HepG2 (cell line): Measurements from ENCODE around the gene LMTK2. TPM values are rescaled to one million over a fixed set of nuclear protein-coding genes. Genes with fewer than 3 reads are reported as not detected.
A peak's percentile ranks its signal among the peaks of the same experiment; 100 is the strongest.

Experiments
- CC2D1A ChIP-seq: sonication (generic); formaldehyde crosslinking; IDR thresholded peaks from 2 replicates; pipeline ENCODE4 v1.8.1; 2023; ENCODE audit warnings: mild to moderate bottlenecking, missing genetic modification reagents
- CENPX ChIP-seq: sonication (generic); formaldehyde crosslinking; IDR thresholded peaks from 2 replicates; pipeline ENCODE4 v1.9.0; 2021; ENCODE audit warnings: mild to moderate bottlenecking, missing genetic modification reagents, moderate library complexity
- ELF4 ChIP-seq: sonication (generic); formaldehyde crosslinking; IDR thresholded peaks from 2 replicates; pipeline ENCODE4 v1.5.0; 2020; ENCODE audit warnings: missing genetic modification reagents, mild to moderate bottlenecking, moderate library complexity, borderline replicate concordance
- MATR3 ChIP-seq: sonication (generic); formaldehyde crosslinking; IDR thresholded peaks from 2 replicates; pipeline ENCODE4 v1.4.0; 2020; ENCODE audit warnings: missing genetic modification reagents
- NPAS2 ChIP-seq: sonication (generic); formaldehyde crosslinking; IDR thresholded peaks from 2 replicates; pipeline ENCODE4 v1.8.0; 2022; ENCODE audit warnings: mild to moderate bottlenecking, missing genetic modification reagents, borderline replicate concordance
- POLR2A ChIP-seq, 2 experiments: IDR thresholded peaks; 2 replicates each; pipeline ENCODE4 v1.6.1; 2011; ENCODE audit warnings: low read depth in 2 of 2, low read length in 2 of 2, mild to moderate bottlenecking in 1 of 2, moderate library complexity in 1 of 2; ENCODE audit not compliant: insufficient read depth in 1 of 2
- TBL1XR1 ChIP-seq: fragments of 150-350 bp; IDR thresholded peaks from 2 replicates; pipeline ENCODE4 v1.6.1; 2014; ENCODE audit warnings: borderline replicate concordance, low read length; ENCODE audit not compliant: partially characterized antibody
- TOPORS ChIP-seq: sonication (generic); formaldehyde crosslinking; IDR thresholded peaks from 2 replicates; pipeline ENCODE4 v1.8.0; 2023; ENCODE audit warnings: mild to moderate bottlenecking, missing genetic modification reagents
- ZNF251 ChIP-seq: sonication (generic); formaldehyde crosslinking; IDR thresholded peaks from 2 replicates; pipeline ENCODE4 v1.9.0; 2021; ENCODE audit warnings: mild to moderate bottlenecking, missing genetic modification reagents
- ZNF296 ChIP-seq: sonication (generic); formaldehyde crosslinking; conservative IDR thresholded peaks from 2 replicates; pipeline ENCODE4 v1.5.0; 2020; ENCODE audit warnings: mild to moderate bottlenecking, missing genetic modification reagents
- ZNF451 ChIP-seq: sonication (generic); formaldehyde crosslinking; IDR thresholded peaks from 2 replicates; pipeline ENCODE4 v1.5.0; 2020; ENCODE audit warnings: mild to moderate bottlenecking, missing genetic modification reagents
- ZNF567 ChIP-seq: sonication (generic); formaldehyde crosslinking; IDR thresholded peaks from 2 replicates; pipeline ENCODE4 v1.8.1; 2023; ENCODE audit warnings: mild to moderate bottlenecking, missing genetic modification reagents, borderline replicate concordance
- ZNF570 ChIP-seq: sonication (generic); formaldehyde crosslinking; IDR thresholded peaks from 2 replicates; pipeline ENCODE4 v1.4.0; 2020; ENCODE audit warnings: mild to moderate bottlenecking, missing genetic modification reagents, borderline replicate concordance
- ZNF652 ChIP-seq: IDR thresholded peaks from 2 replicates; pipeline ENCODE4 v1.6.1; 2016; ENCODE audit warnings: low read depth, borderline replicate concordance
- ZNF678 ChIP-seq: sonication (generic); formaldehyde crosslinking; IDR thresholded peaks from 2 replicates; pipeline ENCODE4 v1.4.0; 2020; ENCODE audit warnings: mild to moderate bottlenecking, missing genetic modification reagents
- ZNF775 ChIP-seq: sonication (generic); formaldehyde crosslinking; IDR thresholded peaks from 2 replicates; pipeline ENCODE4 v1.4.0; 2020; ENCODE audit warnings: missing genetic modification reagents, mild to moderate bottlenecking, moderate library complexity, borderline replicate concordance
- ZNF777 ChIP-seq: sonication (generic); formaldehyde crosslinking; IDR thresholded peaks from 2 replicates; pipeline ENCODE4 v1.4.0; 2020; ENCODE audit warnings: missing genetic modification reagents
- ZSCAN31 ChIP-seq: sonication (generic); formaldehyde crosslinking; IDR thresholded peaks from 2 replicates; pipeline ENCODE4 v1.5.0; 2020; ENCODE audit warnings: low read depth, mild to moderate bottlenecking, missing genetic modification reagents
- polyA plus RNA-seq, 8 experiments: library from polyadenylated mRNA; depleted of rRNA in 3 of 8; stranded (reverse) in 7 of 8; unstranded in 1 of 8; fragments of >200 nt; fragmentation: Illumina TruSeq in 4 of 8; extraction: Trizol in 4 of 8; gene quantifications; 2 replicates each; pipeline versions ENCODE4 v1.2.1 to v1.2.3, GENCODE V29; 2011 to 2016; ENCODE audit warnings: low read depth in 4 of 8, missing spikeins in 1 of 8, mixed read lengths in 1 of 8; ENCODE audit not compliant: insufficient read depth in 1 of 8
- total RNA-seq, 5 experiments: library from RNA; depleted of rRNA; stranded (reverse); fragments of >200 nt; fragmentation: Illumina TruSeq; extraction: Trizol; gene quantifications; 2 replicates each; pipeline ENCODE4 v1.2.3, GENCODE V29; 2016; ENCODE audit warnings: low read depth in 1 of 5
- TF ChIP-seq, protein P1 (sequence below): sonication (generic); formaldehyde crosslinking; IDR thresholded peaks from 2 replicates; pipeline ENCODE4 v1.5.0; 2020; ENCODE audit warnings: missing genetic modification reagents
- TF ChIP-seq, protein P2 (sequence below): sonication (generic); formaldehyde crosslinking; IDR thresholded peaks from 2 replicates; pipeline ENCODE4 v1.4.0; 2020; ENCODE audit warnings: missing genetic modification reagents
- TF ChIP-seq, protein P3 (sequence below): IDR thresholded peaks from 2 replicates; pipeline ENCODE4 v1.6.1; 2012; ENCODE audit warnings: low read depth, low read length, improper control_type of control experiment

Gene LMTK2
- total and polyA plus RNA-seq, 2 of the 13 experiments (the other 11 are each of a cell fraction or from before 2014, with no cell fraction given): 9.5 to 11.7 TPM

DNA sequence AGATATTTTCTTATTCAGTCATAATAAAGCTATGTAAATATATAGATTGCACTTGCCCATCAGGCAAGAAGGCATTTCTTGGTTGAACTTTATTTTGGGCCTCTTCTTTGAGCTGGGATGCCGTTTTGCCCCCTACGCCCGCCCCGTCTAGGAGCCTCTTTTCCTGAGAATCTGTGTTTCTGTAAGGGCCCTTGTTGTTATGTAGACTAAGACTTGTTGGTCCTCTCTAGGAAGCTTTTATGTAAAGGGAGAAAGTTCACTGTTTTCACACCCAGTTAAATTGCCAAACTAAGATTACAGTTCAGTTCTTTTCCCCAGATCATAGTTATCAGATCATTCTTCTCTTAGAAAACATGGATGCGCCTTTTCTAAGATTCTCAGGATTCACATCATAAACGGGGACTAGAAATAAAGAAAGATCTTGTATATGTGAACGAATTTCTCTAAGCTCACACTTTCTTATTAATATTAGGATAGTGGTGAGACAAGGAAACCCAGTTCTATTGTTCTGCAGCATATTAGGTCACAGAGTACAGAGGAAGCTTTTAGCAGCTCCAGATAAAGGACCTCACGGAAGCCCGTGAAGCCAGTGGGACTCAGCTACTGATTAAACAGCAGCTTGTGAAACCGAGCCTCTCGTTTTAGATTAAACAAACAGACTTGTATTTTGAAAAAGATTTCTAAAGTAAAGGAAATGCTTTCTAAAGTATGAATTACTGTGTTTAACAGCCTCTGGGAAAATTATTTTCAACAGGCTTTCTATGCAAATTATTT, 3.8 kb downstream of the LMTK2 start (continued):
- TF ChIP-seq ELF4 (CRISPR knock-in tag): no peak
- TF ChIP-seq MATR3 (CRISPR knock-in tag): no peak
- TF ChIP-seq NPAS2: no peak
- no peak for TF ChIP-seq POLR2A (IDR thresholded peaks at IDR 0.05; ENCODE audit: insufficient read depth in 1 of 2, low read depth in 2 of 2, low read length in 2 of 2)
- TF ChIP-seq, protein P1, sequence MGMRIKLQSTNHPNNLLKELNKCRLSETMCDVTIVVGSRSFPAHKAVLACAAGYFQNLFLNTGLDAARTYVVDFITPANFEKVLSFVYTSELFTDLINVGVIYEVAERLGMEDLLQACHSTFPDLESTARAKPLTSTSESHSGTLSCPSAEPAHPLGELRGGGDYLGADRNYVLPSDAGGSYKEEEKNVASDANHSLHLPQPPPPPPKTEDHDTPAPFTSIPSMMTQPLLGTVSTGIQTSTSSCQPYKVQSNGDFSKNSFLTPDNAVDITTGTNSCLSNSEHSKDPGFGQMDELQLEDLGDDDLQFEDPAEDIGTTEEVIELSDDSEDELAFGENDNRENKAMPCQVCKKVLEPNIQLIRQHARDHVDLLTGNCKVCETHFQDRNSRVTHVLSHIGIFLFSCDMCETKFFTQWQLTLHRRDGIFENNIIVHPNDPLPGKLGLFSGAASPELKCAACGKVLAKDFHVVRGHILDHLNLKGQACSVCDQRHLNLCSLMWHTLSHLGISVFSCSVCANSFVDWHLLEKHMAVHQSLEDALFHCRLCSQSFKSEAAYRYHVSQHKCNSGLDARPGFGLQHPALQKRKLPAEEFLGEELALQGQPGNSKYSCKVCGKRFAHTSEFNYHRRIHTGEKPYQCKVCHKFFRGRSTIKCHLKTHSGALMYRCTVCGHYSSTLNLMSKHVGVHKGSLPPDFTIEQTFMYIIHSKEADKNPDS (CRISPR knock-in tag): no peak
- TF ChIP-seq ZNF775 (CRISPR knock-in tag): no peak
- no peak for TF ChIP-seq ZSCAN31 (CRISPR knock-in tag)
- TF ChIP-seq TBL1XR1: no peak
- no peak for TF ChIP-seq ZNF296 (CRISPR knock-in tag)
- TF ChIP-seq, protein P2, sequence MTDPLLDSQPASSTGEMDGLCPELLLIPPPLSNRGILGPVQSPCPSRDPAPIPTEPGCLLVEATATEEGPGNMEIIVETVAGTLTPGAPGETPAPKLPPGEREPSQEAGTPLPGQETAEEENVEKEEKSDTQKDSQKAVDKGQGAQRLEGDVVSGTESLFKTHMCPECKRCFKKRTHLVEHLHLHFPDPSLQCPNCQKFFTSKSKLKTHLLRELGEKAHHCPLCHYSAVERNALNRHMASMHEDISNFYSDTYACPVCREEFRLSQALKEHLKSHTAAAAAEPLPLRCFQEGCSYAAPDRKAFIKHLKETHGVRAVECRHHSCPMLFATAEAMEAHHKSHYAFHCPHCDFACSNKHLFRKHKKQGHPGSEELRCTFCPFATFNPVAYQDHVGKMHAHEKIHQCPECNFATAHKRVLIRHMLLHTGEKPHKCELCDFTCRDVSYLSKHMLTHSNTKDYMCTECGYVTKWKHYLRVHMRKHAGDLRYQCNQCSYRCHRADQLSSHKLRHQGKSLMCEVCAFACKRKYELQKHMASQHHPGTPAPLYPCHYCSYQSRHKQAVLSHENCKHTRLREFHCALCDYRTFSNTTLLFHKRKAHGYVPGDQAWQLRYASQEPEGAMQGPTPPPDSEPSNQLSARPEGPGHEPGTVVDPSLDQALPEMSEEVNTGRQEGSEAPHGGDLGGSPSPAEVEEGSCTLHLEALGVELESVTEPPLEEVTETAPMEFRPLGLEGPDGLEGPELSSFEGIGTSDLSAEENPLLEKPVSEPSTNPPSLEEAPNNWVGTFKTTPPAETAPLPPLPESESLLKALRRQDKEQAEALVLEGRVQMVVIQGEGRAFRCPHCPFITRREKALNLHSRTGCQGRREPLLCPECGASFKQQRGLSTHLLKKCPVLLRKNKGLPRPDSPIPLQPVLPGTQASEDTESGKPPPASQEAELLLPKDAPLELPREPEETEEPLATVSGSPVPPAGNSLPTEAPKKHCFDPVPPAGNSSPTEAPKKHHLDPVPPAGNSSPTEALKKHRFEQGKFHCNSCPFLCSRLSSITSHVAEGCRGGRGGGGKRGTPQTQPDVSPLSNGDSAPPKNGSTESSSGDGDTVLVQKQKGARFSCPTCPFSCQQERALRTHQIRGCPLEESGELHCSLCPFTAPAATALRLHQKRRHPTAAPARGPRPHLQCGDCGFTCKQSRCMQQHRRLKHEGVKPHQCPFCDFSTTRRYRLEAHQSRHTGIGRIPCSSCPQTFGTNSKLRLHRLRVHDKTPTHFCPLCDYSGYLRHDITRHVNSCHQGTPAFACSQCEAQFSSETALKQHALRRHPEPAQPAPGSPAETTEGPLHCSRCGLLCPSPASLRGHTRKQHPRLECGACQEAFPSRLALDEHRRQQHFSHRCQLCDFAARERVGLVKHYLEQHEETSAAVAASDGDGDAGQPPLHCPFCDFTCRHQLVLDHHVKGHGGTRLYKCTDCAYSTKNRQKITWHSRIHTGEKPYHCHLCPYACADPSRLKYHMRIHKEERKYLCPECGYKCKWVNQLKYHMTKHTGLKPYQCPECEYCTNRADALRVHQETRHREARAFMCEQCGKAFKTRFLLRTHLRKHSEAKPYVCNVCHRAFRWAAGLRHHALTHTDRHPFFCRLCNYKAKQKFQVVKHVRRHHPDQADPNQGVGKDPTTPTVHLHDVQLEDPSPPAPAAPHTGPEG (CRISPR knock-in tag): no peak
- TF ChIP-seq ZNF678 (CRISPR knock-in tag): no peak
- TF ChIP-seq CENPX (CRISPR knock-in tag): no peak
- TF ChIP-seq ZNF570 (CRISPR knock-in tag): no peak
- peak; percentile 57; the same call in 1 of the 2 replicates for TF ChIP-seq ZNF777 (CRISPR knock-in tag)
- no peak for TF ChIP-seq ZNF567
- no peak for TF ChIP-seq TOPORS (CRISPR knock-in tag)
- no peak for TF ChIP-seq CC2D1A (CRISPR knock-in tag)
- TF ChIP-seq, protein P3, sequence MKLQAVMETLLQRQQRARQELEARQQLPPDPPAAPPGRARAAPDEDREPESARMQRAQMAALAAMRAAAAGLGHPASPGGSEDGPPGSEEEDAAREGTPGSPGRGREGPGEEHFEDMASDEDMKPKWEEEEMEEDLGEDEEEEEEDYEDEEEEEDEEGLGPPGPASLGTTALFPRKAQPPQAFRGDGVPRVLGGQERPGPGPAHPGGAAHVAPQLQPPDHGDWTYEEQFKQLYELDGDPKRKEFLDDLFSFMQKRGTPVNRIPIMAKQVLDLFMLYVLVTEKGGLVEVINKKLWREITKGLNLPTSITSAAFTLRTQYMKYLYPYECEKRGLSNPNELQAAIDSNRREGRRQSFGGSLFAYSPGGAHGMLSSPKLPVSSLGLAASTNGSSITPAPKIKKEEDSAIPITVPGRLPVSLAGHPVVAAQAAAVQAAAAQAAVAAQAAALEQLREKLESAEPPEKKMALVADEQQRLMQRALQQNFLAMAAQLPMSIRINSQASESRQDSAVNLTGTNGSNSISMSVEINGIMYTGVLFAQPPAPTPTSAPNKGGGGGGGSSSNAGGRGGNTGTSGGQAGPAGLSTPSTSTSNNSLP: peak; percentile 86
- no peak for TF ChIP-seq ZNF251 (CRISPR knock-in tag)
- TF ChIP-seq ZNF652 (CRISPR knock-in tag): 0 out of 2 replicates have a peak, but pooled peaks have one; percentile 11
- no peak for TF ChIP-seq ZNF451 (CRISPR knock-in tag)
